Pulmonary artery endothelial cell (primary cell): ENCODE results near the gene CREB3L2. TPM values are rescaled to one million over a fixed set of nuclear protein-coding genes. Genes with fewer than 3 reads are reported as not detected.
"Not testable (repeated sequence)": the region's sequence is repeated elsewhere in the genome, so short reads cannot be mapped to it uniquely, and the experiment has no call there.

ENCODE experiments used
- DNase-seq: peaks from one replicate; pipeline ENCODE4 v3.0.0-alpha.2; 2011; ENCODE audit warnings: low read depth, low spot score
- total RNA-seq: library from RNA; depleted of rRNA; stranded (reverse); fragments of >200 nt; gene quantifications from 2 replicates; pipeline ENCODE4 v1.2.3, GENCODE V29; 2014

The CREB3L2 gene
- total RNA-seq, 1 donor from 2014 or later: 23.3 TPM

GRCh38 chr7:138014201-138014600 is 12.3 kb upstream of the CREB3L2 start:
- not testable (repeated sequence) for DNase-seq

GRCh38 chr7:138009350-138009653 is 7.4 kb upstream of the CREB3L2 start:
- no peak for DNase-seq

GRCh38 chr7:138008588-138009349 is 6.9 kb upstream of the CREB3L2 start:
- no peak for DNase-seq

- DNase-seq: no peak
Observed at GRCh38 chr7:138008019-138008587, 6.2 kb upstream of the CREB3L2 start.

GRCh38 chr7:138006106-138006505 is 4.2 kb upstream of the CREB3L2 start:
- DNase-seq: no peak

- no peak for DNase-seq
Observed at GRCh38 chr7:138004936-138005335, 3.0 kb upstream of the CREB3L2 start.

GRCh38 chr7:138004046-138004445 is 2.2 kb upstream of the CREB3L2 start:
- no peak for DNase-seq

GRCh38 chr7:138002828-138003189 is 923 bp upstream of the CREB3L2 start:
- no peak for DNase-seq

- peak; percentile 99 for DNase-seq
Observed at GRCh38 chr7:138002096-138002827, 376 bp upstream of the CREB3L2 start.

GRCh38 chr7:138000081-138000701 is 1.7 kb downstream of the CREB3L2 start:
- DNase-seq: no peak

GRCh38 chr7:137999496-138000080 is 2.3 kb downstream of the CREB3L2 start:
- no peak for DNase-seq

GRCh38 chr7:137998250-137998649 is 3.6 kb downstream of the CREB3L2 start:
- DNase-seq: no peak

- DNase-seq: no peak
Observed at GRCh38 chr7:137996871-137997270, 5.0 kb downstream of the CREB3L2 start.

- DNase-seq: peak; percentile 73
Observed at GRCh38 chr7:137996386-137996851, 5.5 kb downstream of the CREB3L2 start.

GRCh38 chr7:137994216-137994615 is 7.7 kb downstream of the CREB3L2 start:
- DNase-seq: no peak

GRCh38 chr7:137993395-137993743 is 8.5 kb downstream of the CREB3L2 start:
- DNase-seq: no peak

- DNase-seq: peak; percentile 91
Observed at GRCh38 chr7:137992550-137993394, 9.1 kb downstream of the CREB3L2 start.

- peak; percentile 78 for DNase-seq
Observed at GRCh38 chr7:137992104-137992549, 9.8 kb downstream of the CREB3L2 start.

GRCh38 chr7:137990251-137990941 is 11.5 kb downstream of the CREB3L2 start:
- DNase-seq: peak; percentile 98

GRCh38 chr7:137989590-137989989 is 12.3 kb downstream of the CREB3L2 start:
- no peak for DNase-seq
